Coronary artery (tissue), 2 donors: Measurements from ENCODE around the gene TMEM151A.

Source experiments
- DNase-seq: peaks from one replicate; pipeline ENCODE4 v3.0.0-alpha.2; 2017; ENCODE audit warnings: low spot score
- H3K27ac ChIP-seq, 2 donors: fragments of 200-600 bp; sonication (generic); one replicate each; pipeline ENCODE4 v1.5.1; 2016 to 2019
- H3K4me3 ChIP-seq: fragments of 200-600 bp; sonication (generic); 2 replicates; pipeline ENCODE4 v1.5.1; 2016; ENCODE audit warnings: mild to moderate bottlenecking, moderate library complexity
- TF ChIP-seq, protein P1 (sequence below): fragments of 200-600 bp; sonication (generic); IDR thresholded peaks from one replicate; pipeline ENCODE4 v1.5.1; 2019; ENCODE audit warnings: antibody characterized with exemption

Gene TMEM151A

DNA sequence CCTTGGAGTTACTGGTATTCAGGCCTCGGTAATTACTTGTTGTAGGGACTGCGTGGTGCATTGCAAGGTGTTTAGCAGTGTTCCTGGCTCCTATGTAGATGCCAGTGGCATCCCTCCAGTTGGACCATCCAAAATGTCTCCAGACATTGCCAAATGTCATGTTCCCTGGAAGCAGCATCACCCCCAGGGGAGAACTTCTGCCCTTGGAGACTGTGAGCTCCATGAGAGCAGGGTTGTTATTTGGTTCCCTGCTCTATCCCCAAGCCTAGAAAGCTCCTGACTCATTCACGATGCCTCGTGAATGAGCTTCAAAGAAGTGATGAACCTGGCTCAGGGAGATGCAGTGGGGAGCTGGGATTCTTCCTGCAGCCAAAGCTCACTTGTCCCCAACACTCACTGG is 29.9 kb downstream of the TMEM151A start:
- peak overlapping the region in 1 of 2 donors; percentile 56 for H3K27ac ChIP-seq
- DNase-seq = no peak
- TF ChIP-seq, protein P1, sequence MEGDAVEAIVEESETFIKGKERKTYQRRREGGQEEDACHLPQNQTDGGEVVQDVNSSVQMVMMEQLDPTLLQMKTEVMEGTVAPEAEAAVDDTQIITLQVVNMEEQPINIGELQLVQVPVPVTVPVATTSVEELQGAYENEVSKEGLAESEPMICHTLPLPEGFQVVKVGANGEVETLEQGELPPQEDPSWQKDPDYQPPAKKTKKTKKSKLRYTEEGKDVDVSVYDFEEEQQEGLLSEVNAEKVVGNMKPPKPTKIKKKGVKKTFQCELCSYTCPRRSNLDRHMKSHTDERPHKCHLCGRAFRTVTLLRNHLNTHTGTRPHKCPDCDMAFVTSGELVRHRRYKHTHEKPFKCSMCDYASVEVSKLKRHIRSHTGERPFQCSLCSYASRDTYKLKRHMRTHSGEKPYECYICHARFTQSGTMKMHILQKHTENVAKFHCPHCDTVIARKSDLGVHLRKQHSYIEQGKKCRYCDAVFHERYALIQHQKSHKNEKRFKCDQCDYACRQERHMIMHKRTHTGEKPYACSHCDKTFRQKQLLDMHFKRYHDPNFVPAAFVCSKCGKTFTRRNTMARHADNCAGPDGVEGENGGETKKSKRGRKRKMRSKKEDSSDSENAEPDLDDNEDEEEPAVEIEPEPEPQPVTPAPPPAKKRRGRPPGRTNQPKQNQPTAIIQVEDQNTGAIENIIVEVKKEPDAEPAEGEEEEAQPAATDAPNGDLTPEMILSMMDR = no peak
- H3K4me3 ChIP-seq = no peak overlapping the region

DNA sequence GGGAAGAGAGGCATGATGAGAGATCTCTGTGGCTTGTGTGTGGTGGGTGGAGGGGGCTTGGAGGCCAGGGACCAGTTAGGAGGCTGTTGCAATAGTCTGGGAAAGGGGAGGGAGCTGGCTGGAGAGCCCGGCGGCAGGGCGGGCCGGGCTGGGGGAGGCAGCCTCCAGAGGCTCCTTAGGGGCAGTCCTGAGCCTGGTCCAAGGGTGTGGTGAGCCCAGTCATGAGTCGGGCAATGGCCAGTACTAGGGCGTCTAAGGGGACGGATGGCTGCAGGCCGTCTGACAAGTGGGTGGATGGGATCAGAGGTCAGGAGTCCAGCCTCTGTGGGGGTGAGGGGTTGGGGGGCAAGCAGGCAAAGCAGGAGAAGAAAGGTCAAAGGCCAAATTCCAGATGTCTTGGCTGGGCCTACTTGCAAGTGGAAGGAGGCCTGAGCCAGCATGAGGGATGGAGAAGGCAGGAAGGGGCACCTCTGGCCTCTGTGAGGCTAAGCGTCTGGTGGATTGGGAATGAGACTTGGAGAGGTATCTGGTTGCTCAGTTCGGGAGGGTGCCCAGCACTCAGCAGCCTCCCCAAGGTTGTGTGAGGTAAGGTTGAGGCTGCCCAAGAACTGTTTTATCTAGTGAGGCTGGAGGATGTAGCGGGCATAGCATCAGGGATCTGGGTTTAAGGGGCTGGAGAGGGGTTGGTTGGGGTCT is 31.2 kb downstream of the TMEM151A start:
- H3K27ac ChIP-seq = peak overlapping the region in 1 of 2 donors; percentile 56
- TF ChIP-seq, protein P1 = no peak
- DNase-seq = peak; percentile 81
- no peak overlapping the region for H3K4me3 ChIP-seq

DNA sequence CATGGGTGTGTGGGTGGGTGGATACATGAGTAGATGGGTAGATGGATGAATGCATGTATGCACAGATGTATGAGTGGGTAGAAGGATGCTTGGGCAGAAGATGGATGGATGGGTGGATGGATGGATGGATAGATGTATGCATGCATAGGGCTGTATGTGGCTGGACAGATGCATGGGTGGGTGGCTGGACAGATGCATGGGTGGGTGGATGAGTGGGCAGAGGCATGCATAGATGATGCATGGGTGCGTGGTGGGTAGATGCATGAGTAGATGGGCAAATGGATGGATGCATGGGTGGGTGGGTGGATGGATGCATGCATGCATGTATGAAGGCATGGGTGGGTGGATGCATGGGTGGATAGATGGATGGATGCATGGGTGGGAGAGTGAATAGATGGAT is 32.0 kb downstream of the TMEM151A start:
- TF ChIP-seq, protein P1 = no peak
- no peak for DNase-seq
- H3K4me3 ChIP-seq = no peak overlapping the region
- H3K27ac ChIP-seq = no peak overlapping the region

DNA sequence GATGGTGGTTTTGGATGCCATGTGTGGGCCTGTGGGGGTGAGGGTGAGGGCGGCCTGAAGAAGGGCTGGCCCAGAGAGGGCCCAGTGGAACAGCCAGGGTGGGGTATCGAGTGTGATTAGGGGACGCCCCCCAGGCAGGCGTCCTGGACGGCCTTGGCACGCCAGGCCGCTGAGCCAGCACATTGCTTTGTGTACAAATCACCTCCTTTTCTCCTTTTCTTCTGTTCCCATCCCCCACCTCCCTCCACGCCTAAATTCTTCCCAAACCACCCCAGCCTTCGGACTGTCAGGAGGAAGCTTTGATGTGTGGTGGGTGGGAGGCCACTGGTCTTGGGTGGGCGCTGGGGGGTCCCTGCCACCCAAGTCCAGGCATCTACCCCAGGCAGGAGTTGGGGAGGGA is 33.0 kb downstream of the TMEM151A start:
- DNase-seq = no peak
- Histone ChIP-seq H3K27ac (peak overlapping the region in 1 of 2 donors; percentile 89), H3K4me3 (no peak overlapping the region)
- TF ChIP-seq, protein P1 = no peak

DNA sequence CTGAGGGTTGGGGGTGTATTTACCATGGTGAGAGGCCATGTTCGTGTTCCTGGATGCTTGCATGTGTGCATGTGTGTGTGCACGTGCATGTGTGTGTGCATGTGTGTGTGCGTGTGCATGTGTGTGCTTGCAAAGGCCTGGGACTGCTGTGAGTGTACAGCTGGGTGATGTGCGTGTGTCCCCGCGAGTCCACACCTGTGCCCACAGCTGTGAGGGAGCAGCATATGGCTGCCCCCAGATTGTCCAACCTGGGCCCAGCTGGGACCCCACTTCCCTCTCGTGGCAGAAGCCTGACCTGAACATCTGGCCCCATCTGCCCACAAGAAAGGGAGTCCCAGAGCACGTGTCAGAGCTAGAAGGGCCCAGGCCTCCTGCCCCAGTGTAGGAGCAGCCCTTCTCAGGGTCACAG is 33.6 kb downstream of the TMEM151A start:
- no peak for DNase-seq
- TF ChIP-seq, protein P1 = no peak
- Histone ChIP-seq H3K27ac (peak overlapping the region in 1 of 2 donors; percentile 89), H3K4me3 (no peak overlapping the region)

DNA sequence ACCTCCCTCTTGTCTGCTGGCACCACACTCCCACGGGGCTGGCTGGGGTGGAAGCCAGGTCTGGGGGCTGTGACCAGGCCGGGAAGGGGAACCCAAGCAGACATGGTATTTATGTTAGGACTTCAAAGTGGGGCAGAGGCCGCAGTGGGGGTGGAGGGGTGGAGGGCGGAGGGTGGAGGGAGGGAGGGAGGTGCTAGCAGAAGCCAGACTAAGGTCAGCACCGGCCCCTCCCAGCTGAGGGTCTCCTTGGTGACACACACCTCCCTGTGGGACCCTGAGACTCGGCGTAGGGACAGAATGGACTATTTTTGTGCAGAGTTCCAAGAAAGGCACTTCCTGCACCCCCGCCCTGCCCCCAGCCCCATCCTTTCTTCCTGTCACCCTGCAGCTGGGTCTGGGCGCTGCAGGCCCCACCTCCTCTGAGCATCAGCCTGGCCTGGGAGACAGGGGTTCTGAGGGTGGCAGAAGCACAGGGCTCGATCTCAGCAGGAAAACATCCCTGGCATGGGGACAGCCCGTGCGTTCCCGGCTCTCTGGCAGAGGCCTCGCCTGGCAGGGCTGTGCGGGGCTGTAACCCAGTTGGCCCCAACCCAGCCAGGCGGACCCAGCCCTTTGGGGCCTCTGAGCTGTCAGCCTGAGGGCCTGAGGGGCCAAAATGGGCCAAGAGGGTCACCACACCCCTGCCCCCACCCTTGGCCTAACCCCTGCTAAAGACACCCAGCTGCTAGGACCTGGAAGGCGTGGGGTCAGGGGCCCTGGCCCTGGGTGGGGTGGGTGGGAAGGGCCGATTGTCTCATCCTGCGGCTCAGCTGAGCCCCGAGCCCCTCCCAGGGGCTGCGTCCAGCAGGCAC is 34.8 kb downstream of the TMEM151A start:
- Histone ChIP-seq H3K27ac (peak overlapping the region; percentile 37 to 89), H3K4me3 (peak overlapping the region; percentile 21)
- DNase-seq = no peak
- TF ChIP-seq, protein P1 = no peak
